HG03175 (cell line): ENCODE measurements around the gene RCAN2.

Experiments used
- ATAC-seq: cut with Tn5 transposase; IDR thresholded peaks from one replicate; pipeline ENCODE4 v1.9.1; 2021; ENCODE audit warnings: mild to moderate bottlenecking, moderate library complexity; ENCODE audit not compliant: unreplicated experiment

Gene RCAN2

DNA sequence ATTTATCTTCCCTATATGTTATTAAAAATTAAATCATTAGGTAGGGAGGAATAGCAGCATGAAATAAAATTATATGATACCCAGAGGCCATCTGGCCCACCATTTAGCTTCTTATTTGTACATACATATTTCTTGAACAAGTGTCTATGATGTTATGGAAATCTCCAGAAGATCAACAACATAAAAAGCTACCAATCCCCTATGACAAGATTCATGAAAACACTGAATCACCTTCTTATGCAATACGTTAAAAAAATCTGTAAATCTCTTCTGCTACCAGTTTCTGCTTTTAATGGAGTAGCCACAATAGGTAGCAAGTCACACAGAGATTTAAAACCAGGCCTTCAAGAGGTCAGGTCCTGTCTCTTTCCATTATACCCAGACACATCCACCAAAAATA, 194.7 kb downstream of the RCAN2 start:
- ATAC-seq = no peak

DNA sequence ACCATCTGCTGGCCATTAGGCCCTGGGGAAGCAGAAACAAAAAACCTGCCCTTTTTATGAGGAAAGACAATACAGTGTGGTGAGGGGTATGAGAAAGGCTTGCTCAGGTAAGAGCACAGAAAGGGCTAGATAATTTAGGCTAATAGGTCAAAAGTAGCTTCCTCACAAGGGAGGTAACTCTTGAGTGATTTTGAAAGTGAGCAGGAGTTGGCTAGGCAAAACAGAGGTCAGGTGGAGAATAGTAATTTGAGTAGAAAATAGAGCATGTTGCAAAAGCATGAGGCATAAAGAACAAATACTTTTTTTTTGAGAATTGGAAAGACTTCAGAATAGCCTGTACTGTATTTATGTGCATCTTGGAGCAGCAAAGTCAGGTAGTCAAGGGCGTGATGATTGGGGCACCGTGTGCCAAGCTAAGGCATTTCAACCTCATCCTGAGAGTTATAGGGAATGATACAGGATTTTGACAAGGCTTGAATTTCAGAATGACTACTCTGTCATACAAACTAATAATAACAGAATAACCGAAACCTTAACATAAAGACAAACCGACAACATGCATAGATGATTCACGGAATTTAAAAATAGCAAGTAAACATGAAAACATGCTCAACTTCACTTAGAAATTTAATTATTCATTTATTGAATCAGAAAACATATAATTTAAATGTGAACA, 197.5 kb downstream of the RCAN2 start:
- peak; percentile 85 for ATAC-seq

DNA sequence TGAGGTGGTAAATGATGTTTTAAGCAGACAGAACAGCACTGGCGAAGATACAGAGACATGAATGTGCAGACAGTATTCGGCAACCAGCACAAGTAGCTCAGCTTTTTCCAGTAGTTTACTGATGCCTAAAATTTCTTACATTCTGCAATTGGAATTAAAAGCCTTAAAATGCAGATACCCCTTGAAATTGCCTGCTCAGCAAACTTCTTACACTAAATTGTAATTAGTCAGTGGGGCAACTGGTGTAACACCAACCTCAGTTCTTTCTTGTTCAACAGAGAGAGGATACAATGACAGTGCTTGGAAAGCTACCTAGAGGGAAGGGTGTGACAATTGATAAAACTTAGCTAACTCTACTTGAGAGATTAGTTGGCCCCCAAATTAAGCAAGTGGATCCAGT, 199.4 kb downstream of the RCAN2 start:
- ATAC-seq = no peak

- no peak for ATAC-seq
Measured at GRCh38 chr6:46291275-46291633, 200.0 kb downstream of the RCAN2 start.

DNA sequence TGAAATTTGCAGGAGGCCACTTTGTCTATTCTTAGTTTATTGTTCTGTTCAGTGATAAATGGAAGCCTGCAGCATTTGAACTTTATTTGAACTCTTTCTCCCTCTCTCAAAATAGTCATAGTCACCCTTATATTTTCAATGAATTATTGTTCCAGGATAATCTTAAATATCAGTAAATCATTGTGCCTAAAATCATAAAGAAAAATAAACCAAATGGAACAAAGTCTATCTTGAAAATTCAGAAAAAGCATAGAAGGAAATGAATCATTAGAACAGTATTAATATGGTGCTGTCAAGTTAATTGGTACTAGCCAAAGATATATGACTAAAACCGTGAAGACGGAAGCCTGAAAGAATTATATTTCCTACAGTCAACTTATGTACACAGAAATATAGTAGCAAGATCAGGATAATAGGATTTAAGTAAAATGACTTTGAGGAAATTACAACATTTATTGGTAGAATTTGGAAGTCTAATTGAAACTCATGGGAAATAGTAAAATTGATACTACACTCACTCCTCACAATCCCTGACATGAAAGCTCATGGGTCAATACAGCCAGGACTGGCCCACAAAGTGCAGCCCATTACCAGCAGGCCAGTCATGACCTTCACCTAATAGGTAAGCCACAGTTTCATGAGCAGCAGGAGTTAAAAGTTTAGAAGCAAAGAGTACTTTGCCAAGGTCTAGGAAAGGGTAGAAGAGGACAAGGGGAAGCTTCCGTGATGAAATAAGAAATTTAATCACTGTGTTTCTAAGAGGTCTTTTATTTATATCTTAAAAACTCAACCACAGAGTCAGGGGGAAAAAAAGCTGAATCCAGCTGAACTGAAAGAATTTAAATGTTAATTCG, 200.6 kb downstream of the RCAN2 start:
- no peak for ATAC-seq

DNA sequence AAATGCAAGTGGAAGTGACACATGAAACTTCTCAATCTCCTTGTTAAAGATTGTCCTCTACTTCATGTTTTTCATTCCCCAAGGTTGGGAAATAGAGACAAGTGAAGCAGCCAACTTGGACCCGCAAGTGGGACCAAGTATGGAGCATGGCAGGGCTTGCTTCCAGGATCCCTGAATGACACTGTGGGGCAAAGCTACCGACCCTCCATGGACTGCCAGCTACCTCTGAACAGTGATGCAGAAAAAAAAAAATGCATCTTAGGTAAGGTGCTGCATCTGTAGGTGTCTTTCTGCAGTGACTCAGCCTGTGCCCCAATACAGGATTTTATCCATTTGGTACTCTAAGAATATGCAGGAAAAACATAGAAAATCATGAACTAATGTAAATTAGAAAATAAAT, 201.4 kb downstream of the RCAN2 start:
- no peak for ATAC-seq

GRCh38 chr6:46288835-46289234, 202.4 kb downstream of the RCAN2 start:
- ATAC-seq = no peak

GRCh38 chr6:46287681-46288080, 203.6 kb downstream of the RCAN2 start:
- ATAC-seq = no peak

GRCh38 chr6:46287043-46287442, 204.2 kb downstream of the RCAN2 start:
- ATAC-seq = no peak

DNA sequence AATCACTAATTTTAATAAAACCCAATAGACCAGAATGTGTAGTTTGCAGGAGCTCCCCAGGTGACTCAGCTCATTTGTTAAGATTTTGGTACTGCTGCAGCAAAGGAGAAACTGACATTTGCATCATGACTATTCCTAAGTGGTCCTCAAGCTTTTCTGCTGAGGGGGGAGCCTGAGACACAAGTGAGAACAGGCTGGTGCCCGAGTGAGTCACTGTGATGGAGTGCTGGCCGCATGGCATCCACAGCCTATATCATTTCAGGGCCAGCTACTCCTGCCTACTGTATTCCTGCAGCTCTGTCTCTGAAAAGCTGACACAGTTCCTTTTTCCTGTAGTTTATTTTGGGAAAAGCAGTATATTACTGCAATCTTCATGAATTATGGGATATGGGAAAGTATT, 206.8 kb downstream of the RCAN2 start:
- ATAC-seq = no peak

DNA sequence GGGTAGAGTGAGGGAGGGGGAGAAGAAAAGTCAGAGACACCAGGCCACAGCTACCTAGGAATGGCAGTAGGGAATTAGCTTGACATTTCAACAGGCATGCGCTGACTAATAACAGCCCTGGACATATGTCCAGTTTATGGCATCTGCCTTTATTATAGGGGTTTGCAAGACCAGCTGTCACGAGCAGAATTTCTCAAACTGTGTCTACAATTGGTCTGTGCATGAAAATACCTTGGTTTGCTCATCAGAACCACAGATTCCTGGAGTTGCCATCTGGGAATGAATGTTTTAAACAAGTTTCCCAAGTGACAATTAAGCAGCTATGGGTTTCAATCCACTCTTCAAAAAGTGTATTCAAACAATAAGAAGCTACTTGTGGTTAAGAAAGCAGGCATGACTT, 210.1 kb downstream of the RCAN2 start:
- no peak for ATAC-seq

GRCh38 chr6:46279874-46280273, 211.4 kb downstream of the RCAN2 start:
- no peak for ATAC-seq

GRCh38 chr6:46276576-46277142, 214.6 kb downstream of the RCAN2 start:
- ATAC-seq = no peak

- ATAC-seq = no peak
Measured at GRCh38 chr6:46274502-46274901, 216.7 kb downstream of the RCAN2 start.

DNA sequence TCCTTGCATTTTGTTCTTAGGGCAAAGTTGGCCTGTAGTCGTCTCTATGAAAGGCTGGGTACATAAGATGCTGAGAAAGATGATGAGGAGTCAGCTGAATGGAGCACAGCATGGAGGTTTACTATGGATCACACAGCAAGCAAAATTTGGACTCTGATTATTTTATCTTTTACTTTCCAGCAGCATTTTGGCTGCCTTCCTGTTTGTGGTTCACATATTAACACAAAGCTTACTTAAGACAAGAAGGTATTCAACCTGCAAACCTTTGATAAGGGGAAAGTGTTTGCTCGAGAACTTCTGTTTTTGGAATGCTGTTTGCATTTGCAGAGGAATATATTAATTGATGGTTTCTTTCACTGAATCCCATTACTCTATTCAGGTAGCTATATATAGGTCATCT, 217.3 kb downstream of the RCAN2 start:
- ATAC-seq = no peak

DNA sequence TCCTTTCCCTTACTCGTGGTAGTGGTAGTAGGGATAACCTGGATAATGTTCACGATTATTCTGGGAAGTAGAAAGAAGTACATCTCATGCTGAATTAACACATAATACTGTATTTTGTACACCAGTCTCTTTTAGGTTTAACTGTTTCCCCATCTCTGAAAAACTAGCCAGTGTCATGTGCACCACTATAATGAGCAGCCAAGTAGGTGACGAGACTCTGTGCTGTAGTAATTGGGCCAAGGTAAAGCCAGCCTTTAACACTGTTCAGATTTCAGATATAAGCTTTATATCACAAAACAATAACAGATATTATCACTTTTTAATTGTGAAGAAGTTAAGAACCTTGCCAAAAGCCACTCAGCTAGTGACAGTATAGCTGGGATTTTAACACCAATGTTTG, 219.5 kb downstream of the RCAN2 start:
- no peak for ATAC-seq

DNA sequence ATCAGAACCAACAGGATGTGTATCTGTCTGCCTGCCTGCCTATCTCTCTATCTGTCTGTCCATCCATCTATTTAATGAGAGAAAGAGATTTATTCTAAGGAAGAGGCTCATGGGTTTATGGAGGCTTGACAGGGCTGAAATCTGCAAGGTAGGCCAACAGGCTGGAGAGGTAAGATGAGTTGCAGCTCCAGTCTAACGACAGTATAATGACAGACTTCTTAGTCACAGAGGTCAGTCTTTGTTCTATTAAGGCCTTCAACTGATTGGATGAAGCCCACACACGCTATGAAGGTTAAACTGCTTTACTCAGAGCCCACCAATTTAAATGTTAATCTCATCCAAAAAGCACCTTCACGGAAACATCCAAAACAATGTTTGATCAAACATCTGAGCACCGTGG, 220.1 kb downstream of the RCAN2 start:
- ATAC-seq = no peak

DNA sequence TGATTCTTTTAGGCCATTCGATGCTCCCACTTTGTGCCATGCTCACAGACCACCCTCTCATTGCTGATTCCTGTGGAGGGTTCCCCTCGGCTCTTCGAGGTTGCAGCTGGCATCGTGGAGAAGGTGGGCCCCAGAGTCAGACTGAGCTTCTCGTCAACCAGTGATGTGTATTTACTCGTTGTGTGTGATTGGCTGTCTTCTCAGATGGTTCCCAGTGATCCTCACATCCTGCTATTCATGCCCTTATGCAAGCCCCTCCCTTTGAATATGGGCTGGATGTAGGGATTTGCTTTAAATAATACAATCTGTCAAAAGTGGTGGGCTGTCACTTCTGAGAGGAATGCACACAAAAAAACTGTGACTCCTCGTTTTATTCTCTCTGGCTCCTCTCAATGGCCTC, 220.9 kb downstream of the RCAN2 start:
- no peak for ATAC-seq

DNA sequence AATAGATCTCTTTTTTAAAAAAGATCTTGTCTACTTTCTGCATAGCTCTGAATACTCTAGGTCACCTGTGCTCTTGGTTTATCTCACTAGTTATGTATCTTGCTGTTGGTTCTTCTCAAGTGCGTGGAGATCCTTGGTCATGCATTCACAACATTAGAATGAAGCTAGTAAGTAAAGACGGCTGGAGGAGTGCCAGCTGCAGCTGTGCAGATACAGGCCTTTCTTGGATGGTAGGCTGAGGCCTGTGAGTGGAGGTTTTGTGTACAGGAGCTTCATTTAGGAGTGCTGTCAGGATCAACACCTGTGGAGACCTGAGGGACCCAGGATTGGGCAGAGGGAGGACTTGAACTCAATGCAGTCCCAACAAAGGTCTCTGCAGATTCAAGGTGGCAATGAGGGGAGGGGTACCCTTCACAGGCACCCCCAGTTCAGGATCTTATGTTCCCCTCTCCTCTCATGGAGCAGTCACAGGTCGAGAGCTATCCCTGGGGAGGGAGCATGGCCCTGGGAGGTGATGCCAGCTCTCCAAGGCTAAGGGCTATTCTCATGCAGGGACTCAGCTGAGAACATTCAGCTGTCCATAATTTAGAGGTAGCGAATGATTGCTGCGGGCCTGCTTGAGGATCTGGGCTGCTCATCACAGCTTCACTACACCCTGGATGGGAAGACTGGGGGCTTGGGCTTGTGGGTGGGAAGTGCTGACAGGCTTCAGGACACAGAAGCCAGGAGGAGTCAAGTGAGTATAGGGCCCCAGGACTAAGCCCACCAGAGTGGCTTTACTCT, 221.6 kb downstream of the RCAN2 start:
- no peak for ATAC-seq

- ATAC-seq = no peak
Measured at GRCh38 chr6:46267515-46267914, 223.7 kb downstream of the RCAN2 start.

DNA sequence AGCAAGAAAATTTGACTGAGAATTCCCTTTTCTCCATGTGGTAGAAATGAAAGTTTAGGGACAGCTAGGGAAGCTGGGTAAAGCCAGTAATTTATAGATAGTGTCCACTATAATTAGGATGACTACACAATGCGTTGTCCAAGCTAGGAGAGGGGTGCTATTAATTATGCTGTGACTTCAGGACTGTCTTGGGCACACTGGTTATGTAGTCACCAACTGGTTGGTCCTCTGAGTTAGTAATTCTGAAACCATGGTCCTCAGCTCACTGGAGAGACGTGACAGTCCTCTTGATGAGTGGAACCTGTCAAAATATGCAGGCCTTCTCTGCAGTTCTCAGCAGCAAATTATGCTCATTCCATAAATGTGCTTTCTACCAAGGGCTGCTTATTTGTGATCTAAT, 225.9 kb downstream of the RCAN2 start:
- ATAC-seq = no peak

DNA sequence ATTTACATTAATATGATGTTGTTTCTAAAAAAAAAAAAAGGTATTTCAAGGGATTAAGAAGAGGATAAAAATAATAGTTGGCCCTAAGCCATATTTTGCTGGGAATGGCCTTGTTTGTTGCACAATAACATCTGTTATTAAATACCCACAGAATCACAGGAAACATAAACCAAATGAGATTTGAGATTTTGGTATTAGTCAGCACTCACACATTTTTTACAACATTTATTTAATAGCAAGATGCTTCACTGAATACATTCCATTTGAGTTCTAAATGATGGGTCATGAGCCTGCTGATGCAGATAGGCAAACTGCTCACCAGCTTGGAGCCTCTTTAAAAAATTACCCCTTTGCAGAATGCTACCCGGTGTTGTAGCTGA, 227.6 kb downstream of the RCAN2 start:
- ATAC-seq = no peak
